DMS79 (cell line): ENCODE data around the gene PSPN.

Source experiments
- DNase-seq: peaks from one replicate; lab custom pipeline; 2025; lab: John Stamatoyannopoulos, UW

PSPN gene, protein sequence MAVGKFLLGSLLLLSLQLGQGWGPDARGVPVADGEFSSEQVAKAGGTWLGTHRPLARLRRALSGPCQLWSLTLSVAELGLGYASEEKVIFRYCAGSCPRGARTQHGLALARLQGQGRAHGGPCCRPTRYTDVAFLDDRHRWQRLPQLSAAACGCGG

DNA sequence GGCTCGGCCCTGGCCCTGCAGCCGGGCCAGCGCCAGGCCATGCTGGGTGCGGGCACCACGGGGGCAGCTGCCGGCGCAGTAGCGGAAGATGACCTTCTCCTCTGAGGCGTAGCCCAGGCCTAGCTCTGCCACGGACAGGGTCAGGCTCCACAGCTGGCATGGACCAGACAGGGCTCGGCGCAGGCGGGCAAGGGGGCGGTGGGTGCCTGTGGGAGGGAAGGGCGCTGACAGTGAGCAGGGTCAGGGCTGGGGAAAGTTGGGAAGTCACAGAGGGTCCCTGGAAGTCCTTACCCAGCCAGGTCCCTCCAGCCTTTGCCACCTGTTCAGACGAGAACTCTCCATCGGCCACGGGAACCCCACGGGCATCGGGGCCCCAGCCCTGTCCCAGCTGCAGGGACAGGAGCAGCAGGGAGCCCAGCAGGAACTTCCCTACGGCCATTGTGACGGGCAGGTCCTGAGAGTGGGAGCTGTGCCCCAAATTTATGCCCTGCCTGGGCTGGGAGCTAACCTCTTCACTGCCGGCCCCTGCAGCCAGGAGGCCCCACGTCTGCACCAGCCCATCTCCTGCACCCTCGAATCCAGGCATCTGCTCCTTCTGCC lies at the start of gene PSPN:
PSPN (minus strand) TSS at position 523 of the 600 bp plus-strand sequence; CDS start at position 439, 84 bp downstream.
- no peak for DNase-seq

- peak; percentile 100 for DNase-seq
Observed at GRCh38 chr19:6424939-6425731, 49.4 kb upstream of the PSPN start.

DNA sequence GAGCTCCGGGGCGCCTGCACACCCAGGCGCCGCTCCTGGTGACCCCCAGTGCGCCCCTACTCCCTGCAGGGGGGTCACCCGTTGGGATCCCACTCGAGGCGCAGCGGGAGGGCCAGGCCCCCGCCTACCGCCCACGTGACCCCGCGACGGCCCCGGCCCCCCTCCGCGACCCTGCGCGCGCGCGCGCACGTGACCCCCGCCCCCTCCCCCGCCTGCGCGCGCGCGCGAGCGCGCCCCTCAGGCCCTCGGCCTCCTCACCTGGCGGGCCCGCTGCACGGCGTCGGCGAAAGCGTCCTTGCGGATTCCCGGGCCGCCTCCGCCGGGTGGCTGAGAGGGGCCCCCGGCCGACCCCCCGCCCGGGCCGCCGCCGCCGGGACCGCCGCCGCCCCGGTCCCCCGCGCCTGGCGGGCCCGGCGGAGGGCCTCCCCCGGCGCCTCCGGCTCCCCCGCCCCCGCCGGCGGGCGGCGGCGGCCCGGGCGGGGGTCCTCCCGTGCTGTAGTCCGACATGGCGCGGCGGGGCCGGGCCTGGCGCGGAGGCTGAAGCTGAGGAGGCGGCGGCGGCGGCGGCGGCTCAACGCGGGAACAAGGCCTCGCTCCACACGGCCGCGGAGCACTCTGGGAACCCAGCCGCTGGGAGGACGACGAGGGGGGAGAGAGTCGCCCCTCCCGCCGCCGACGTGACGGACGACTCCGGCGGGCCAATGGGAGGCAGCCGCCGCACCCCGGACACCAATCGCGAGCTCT lies 48.6 kb upstream of the PSPN start, which contains the start of gene KHSRP:
KHSRP (minus strand) TSS at position 617 of the 744 bp plus-strand sequence; CDS start at position 507, 110 bp downstream.
- DNase-seq, result no peak

DNA sequence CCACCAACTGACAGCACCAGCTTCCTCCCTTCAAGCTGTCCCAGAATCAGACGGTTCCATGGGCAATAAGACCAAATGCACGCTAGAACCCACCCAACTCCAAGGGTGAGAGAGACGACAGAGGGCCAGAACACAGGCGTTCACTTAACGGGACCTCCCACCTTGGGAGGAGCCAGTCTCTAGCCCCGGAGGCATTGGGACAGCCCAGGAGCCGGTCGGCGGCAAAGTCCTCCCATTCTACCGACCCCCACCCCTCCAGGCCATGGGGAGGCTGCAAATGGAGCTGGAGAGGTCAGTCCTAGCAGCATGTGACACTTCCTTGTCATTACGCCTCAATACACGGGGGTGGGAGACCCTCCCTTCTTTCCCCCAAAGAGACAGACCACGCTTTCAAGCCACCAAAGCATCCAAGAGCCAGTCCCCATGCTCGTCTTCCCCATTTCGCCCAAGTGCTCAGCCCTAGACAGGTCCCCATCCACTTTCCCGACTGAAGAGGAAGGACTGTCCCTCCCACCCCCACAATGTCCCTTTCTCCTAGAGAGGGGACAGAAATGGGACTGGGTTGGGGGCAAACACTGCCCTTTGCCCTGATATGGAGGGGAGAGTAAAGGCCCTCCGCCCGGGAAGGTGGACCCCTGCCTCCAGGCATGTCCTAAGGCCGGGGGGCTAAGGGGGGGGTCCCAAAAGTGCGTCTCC lies 47.9 kb upstream of the PSPN start:
- no peak for DNase-seq

- DNase-seq, result no peak
Observed at GRCh38 chr19:6421075-6422014, 45.6 kb upstream of the PSPN start.

DNA sequence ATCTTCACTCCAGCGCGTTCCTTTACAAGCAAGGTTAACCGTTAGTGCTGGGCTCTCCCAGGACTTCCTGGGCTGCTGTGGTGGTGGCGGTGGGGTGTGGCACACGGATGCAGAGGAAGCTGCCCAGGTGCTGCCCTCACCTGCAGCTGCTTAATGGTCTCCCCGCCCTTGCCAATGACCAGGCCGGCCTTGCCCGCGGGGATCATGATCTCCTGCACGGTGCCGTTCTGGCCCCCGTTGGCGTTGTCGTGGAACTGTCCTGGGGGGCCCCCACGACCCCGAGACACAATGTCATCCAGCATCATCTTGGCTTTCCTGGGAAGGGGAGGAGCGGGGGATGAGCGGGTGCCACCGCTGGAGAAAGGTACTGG lies 42.8 kb upstream of the PSPN start:
- no peak for DNase-seq

DNA sequence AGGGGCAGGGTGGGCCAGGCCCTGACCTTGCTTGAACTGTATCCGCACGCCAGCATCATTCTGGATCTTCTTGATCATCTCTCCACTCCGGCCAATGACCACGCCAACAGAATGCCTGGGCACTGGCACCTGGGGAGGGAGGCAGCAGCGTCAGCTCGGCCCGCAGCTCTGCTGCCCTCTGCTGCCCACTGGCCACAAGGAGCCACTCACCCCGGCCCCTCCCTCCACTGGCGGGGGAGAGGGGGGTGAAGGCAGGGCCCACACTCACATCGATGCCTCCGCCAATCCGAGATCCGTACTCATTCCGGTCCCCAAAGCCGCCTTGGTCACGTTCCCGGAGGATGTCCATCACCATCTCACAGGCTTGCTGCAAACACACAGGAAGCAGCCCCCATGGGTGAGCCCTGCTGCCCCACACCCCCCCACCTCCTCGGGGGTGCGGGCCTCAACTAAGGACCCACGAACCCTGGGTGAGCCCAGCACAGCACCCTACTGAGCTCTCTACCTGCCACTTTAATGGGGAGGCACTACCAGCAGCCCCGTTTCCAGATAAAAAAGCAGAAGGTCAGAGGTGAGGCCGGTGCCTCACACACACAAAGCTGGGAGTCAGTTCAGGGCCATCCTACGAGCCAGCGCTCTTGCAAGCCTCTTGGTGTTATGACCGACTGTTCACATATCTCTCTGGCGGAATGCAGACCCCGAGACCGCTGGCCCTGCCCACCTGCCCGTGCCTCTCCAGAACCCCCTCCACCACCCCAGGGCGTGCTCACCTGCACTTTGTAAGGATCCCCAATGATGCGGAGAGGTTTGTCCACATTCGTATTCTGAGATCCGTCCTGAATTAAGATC lies 42.2 kb upstream of the PSPN start:
- DNase-seq, result no peak

DNA sequence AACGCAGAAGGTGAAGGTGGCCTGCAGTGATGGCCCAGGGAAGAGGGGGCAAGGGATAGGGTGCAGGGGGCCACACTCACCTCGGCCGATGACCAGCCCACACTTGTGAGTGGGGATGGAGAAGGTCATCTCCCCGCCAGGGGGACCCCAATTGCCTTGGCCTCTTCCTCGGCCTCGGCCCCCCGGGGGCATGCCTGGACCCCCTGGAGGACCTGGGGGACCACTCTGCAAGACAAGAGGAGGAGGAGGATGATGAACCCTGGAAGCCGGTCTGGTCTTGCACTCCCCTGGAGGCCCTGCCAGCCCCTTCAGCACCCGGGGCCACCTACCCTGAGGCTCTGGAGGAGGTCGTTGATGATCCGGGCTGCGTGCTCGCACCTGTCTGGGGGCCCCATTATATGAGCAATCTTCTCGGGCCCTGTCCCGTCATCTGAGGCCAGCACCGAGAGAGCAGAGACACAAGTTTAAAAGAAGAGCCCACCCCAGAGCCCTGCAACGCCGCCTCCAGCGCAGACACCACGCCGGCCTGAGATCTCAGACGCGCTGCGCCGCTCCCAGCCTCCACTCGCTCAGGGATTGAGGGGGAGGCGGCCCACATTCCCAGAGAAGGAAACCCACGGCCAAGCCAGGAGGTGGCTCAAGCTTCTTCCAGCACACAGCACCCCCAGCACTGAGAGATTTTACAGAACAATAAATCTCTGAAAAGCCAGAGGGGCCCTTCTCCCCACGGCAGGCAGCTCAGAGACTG lies 41.1 kb upstream of the PSPN start:
- DNase-seq, result no peak

- no peak for DNase-seq
Observed at GRCh38 chr19:6415591-6416190, 40.0 kb upstream of the PSPN start.

- no peak for DNase-seq
Observed at GRCh38 chr19:6414793-6415590, 39.3 kb upstream of the PSPN start.

DNA sequence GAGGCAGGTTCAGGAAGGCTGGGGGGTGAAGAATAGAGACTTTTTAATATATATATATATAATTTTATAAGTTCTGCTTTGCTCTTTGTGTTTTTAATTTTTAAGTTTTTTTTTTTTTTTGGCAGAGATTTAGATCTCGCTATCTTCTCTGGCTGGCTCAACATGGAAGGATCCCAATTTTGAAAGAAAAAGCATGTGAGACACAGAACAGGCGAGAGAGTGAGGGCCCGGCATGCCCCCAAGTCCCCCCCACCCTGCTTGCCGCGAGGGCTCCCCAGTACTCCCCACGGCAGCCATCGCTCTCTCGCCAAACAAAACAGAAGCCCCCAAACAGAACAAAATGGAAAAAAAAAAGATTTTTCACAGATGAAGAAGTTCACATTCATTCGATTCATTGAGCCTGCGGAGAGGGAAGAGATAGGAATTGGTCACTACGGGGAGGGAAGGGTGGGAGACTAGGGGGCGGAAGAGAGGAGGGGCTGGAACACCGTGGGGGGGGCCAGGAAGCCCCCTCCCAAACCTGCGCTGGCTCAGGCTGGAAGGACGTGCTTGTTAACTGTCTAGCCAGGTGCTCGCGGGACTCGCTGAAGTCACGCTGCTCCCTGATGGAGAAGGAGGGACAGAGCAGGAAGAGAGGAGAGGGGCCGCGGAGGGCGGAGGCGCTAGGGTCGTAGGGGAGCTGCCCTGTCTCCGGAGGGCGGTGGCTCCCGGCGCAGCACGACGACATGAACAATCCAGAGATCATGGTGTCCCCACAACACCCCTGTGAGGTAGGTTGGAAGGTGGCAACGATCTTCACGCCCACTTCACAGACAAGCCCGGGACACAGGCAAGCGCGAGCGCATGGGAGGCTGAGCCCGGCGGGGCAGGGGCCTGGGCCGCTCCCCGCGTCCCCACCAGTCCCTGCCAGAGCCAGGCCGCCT lies 38.2 kb upstream of the PSPN start:
- no peak for DNase-seq

GRCh38 chr19:6413291-6413690 lies 37.6 kb upstream of the PSPN start:
- no peak for DNase-seq

GRCh38 chr19:6412447-6413091 lies 36.8 kb upstream of the PSPN start:
- no peak for DNase-seq

DNA sequence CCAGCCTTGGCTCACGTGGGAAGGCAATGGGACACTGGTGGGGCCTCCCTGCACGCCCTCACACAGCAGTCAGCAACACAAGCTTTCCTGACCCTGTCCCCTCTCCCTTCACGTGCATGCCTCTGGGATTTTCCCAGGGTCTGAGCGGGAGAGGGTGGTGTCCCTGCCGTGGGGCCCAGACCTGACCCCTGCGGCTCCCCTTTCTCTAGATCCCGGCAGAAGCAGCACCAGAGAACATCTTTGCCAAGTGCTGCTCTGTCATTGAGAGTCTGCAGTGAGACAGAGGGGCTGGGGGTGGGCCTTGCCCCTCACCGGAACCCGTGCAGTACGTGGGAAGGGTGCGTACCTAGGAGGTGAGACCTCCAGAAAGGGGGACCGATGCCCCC lies 36.3 kb upstream of the PSPN start:
- no peak for DNase-seq

DNA sequence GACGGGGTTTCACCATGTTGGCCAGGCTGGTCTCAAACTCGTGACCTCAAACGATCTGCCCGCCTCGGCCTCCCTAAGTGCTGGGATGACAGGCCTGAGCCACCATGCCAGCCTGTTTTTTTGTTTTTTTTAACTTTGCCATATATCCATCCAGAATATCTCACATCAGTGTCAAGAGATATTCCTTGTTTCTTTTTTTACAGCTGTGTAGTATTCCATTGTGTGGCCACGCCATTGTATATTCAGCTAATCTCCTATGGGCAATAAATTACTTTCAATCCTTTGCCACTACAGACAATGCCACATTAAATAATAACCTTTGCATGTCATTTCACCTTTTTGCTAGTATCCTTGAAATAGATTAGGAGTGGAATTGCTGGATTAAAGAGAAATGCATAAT lies 33.6 kb upstream of the PSPN start:
- DNase-seq, result no peak

DNA sequence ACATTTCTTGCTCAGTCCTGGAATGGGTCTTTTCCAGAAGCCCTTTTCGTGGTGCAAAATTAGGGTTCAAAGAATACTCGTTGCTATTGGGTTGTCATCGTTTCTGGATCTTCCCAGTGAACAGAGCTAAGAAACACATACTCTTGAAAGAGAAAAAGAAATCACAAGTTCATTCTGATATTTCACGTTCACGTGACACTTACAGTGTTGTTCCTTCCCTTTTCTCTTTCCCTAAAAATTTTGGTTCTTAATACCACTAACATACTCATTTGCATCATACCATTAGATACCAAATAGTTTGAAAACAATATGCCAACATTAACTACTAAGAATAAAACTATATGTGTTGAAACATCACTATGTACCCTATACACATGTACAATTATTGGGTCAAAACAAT lies 30.7 kb upstream of the PSPN start:
- no peak for DNase-seq
